H9 (cell line): Measurements from ENCODE around the gene RAB4B. TPM values are rescaled to one million over a fixed set of nuclear protein-coding genes. Genes with fewer than 3 reads are reported as not detected.

Experiments used
- DNase-seq: peaks from one replicate; pipeline ENCODE4 v3.0.0-alpha.2; 2017
- H2AFZ ChIP-seq: one replicate; pipeline ENCODE4 v1.6.1; 2013; ENCODE audit warnings: mild to moderate bottlenecking, low read length, control low read depth, moderate library complexity
- H2AK5ac ChIP-seq: 2 replicates; pipeline ENCODE4 v1.6.1; 2013; ENCODE audit warnings: low read length, control low read depth, mixed read lengths; ENCODE audit not compliant: insufficient read length
- H2BK120ac ChIP-seq: one replicate; pipeline ENCODE4 v1.6.1; 2013; ENCODE audit warnings: low read depth, mild to moderate bottlenecking, low read length, control low read depth, inconsistent platforms; ENCODE audit not compliant: poor library complexity, severe bottlenecking
- H2BK12ac ChIP-seq: 2 replicates; pipeline ENCODE4 v1.6.1; 2013; ENCODE audit warnings: low read length, control low read depth, mixed read lengths, low read depth; ENCODE audit not compliant: insufficient read length
- H2BK15ac ChIP-seq: 2 replicates; pipeline ENCODE4 v1.6.1; 2013; ENCODE audit warnings: low read depth, low read length, control low read depth
- H2BK20ac ChIP-seq: one replicate; pipeline ENCODE4 v1.6.1; 2013; ENCODE audit warnings: low read depth, mild to moderate bottlenecking, low read length, control low read depth, inconsistent platforms; ENCODE audit not compliant: poor library complexity, severe bottlenecking
- H2BK5ac ChIP-seq: 2 replicates; pipeline ENCODE4 v1.6.1; 2013; ENCODE audit warnings: low read length, control low read depth, mixed read lengths; ENCODE audit not compliant: insufficient read length
- H3K14ac ChIP-seq: 2 replicates; pipeline ENCODE4 v1.6.1; 2013; ENCODE audit warnings: low read length, control low read depth; ENCODE audit not compliant: insufficient read depth
- H3K18ac ChIP-seq: 2 replicates; pipeline ENCODE4 v1.6.1; 2013; ENCODE audit warnings: low read depth, mild to moderate bottlenecking, mixed read lengths, low read length, control low read depth; ENCODE audit not compliant: insufficient read length
- H3K23ac ChIP-seq: 2 replicates; pipeline ENCODE4 v1.6.1; 2013; ENCODE audit warnings: low read length, control low read depth, mixed read lengths, low read depth; ENCODE audit not compliant: insufficient read length
- H3K23me2 ChIP-seq: 2 replicates; pipeline ENCODE4 v1.6.1; 2013; ENCODE audit warnings: low read depth, mild to moderate bottlenecking, mixed read lengths, low read length, control low read depth; ENCODE audit not compliant: insufficient read length, poor library complexity, severe bottlenecking
- H3K27ac ChIP-seq: 2 replicates; pipeline ENCODE4 v1.5.1; 2013; ENCODE audit warnings: low read length, control low read depth, mixed read lengths, low read depth; ENCODE audit not compliant: insufficient read length
- H3K27me3 ChIP-seq: 2 replicates; pipeline ENCODE4 v1.6.1; 2013; ENCODE audit warnings: low read length, control low read depth, inconsistent platforms; ENCODE audit not compliant: insufficient read depth
- H3K4ac ChIP-seq: 2 replicates; pipeline ENCODE4 v1.6.1; 2013; ENCODE audit warnings: low read depth, mild to moderate bottlenecking, control low read depth, inconsistent platforms, low read length, moderate library complexity
- H3K4me1 ChIP-seq: 2 replicates; pipeline ENCODE4 v1.6.1; 2013; ENCODE audit warnings: low read length, control low read depth, inconsistent platforms; ENCODE audit not compliant: insufficient read depth
- H3K4me2 ChIP-seq: 2 replicates; pipeline ENCODE4 v1.6.1; 2013; ENCODE audit warnings: low read length, control low read depth, mixed read lengths; ENCODE audit not compliant: insufficient read length, insufficient read depth
- H3K56ac ChIP-seq: 2 replicates; pipeline ENCODE4 v1.6.1; 2013; ENCODE audit warnings: low read depth, mild to moderate bottlenecking, mixed read lengths, low read length, control low read depth; ENCODE audit not compliant: insufficient read length
- H3K79me1 ChIP-seq: 2 replicates; pipeline ENCODE4 v1.6.1; 2013; ENCODE audit warnings: low read depth, mild to moderate bottlenecking, moderate library complexity, low read length, control low read depth, inconsistent platforms; ENCODE audit not compliant: insufficient read depth, poor library complexity, severe bottlenecking
- H3K79me2 ChIP-seq: 2 replicates; pipeline ENCODE4 v1.6.1; 2013; ENCODE audit warnings: low read length, control low read depth, inconsistent platforms; ENCODE audit not compliant: insufficient read depth
- H3K9ac ChIP-seq: 2 replicates; pipeline ENCODE4 v1.6.1; 2013; ENCODE audit warnings: low read length, control low read depth, mixed read lengths; ENCODE audit not compliant: insufficient read length; ENCODE audit errors: extremely low read depth
- H3K9me3 ChIP-seq: one replicate; pipeline ENCODE4 v1.6.1; 2013; ENCODE audit warnings: low read depth, low read length, inconsistent platforms; ENCODE audit not compliant: control insufficient read depth
- H3T11ph ChIP-seq: one replicate; pipeline ENCODE4 v1.6.1; 2013; ENCODE audit warnings: mild to moderate bottlenecking, low read length, control low read depth, inconsistent platforms
- H4K20me1 ChIP-seq: one replicate; pipeline ENCODE4 v1.6.1; 2013; ENCODE audit not compliant: control insufficient read depth, insufficient read length, insufficient read depth
- H4K5ac ChIP-seq: 2 replicates; pipeline ENCODE4 v1.6.1; 2013; ENCODE audit warnings: low read depth, mild to moderate bottlenecking, mixed read lengths, low read length, control low read depth; ENCODE audit not compliant: insufficient read length
- H4K8ac ChIP-seq: replicated peaks from 2 replicates; pipeline ENCODE4 v1.6.1; 2013; ENCODE audit warnings: low read length, control low read depth, mixed read lengths, low read depth; ENCODE audit not compliant: insufficient read length
- H4K91ac ChIP-seq: 2 replicates; pipeline ENCODE4 v1.6.1; 2013; ENCODE audit warnings: low read depth, mild to moderate bottlenecking, moderate library complexity, mixed read lengths, low read length, control low read depth; ENCODE audit not compliant: insufficient read length
- H3K27ac Mint-ChIP-seq, 3 experiments: 2 replicates in 2 of 3; 3 replicates in 1 of 3; pipeline ENCODE4 v1.8.0; 2020 to 2021; ENCODE audit warnings: mixed read lengths in 3 of 3, mild to moderate bottlenecking in 1 of 3, moderate library complexity in 1 of 3
- H3K27me3 Mint-ChIP-seq: 2 replicates; pipeline ENCODE4 v1.8.0; 2021; ENCODE audit warnings: low read depth, mild to moderate bottlenecking, moderate library complexity, mixed read lengths
- H3K36me3 Mint-ChIP-seq, 3 experiments: 2 replicates in 2 of 3; 3 replicates in 1 of 3; pipeline ENCODE4 v1.8.0; 2020 to 2021; ENCODE audit warnings: low read depth in 3 of 3, mixed read lengths in 3 of 3; ENCODE audit not compliant: insufficient read depth in 1 of 3
- H3K4me1 Mint-ChIP-seq, 2 experiments: 2 replicates each; pipeline ENCODE4 v1.8.0; 2020; ENCODE audit warnings: mixed read lengths in 2 of 2
- H3K4me3 Mint-ChIP-seq, 2 experiments: 2 replicates in 1 of 2; 3 replicates in 1 of 2; pipeline ENCODE4 v1.8.0; 2020 to 2021; ENCODE audit warnings: mild to moderate bottlenecking in 2 of 2, mixed read lengths in 2 of 2, moderate library complexity in 1 of 2
- H3K9me3 Mint-ChIP-seq, 2 experiments: 2 replicates in 1 of 2; 3 replicates in 1 of 2; pipeline ENCODE4 v1.8.0; 2020; ENCODE audit warnings: mild to moderate bottlenecking in 2 of 2, mixed read lengths in 2 of 2, moderate library complexity in 1 of 2
- CTCF ChIP-seq: fragments of 200-600 bp; sonication (generic); conservative IDR thresholded peaks from 3 replicates; pipeline ENCODE4 v1.8.0; 2021; ENCODE audit warnings: antibody characterized with exemption, mild to moderate bottlenecking
- WGBS: extraction: QIAGEN DNeasy Blood & Tissue Kit; methylation state at CpG from one replicate; pipeline ENCODE4 v1.1.7; 2013; ENCODE audit warnings: missing lambda C conversion rate, low lambda C conversion rate, mixed read lengths; ENCODE audit not compliant: insufficient read length; ENCODE audit errors: extremely low coverage; 5-methylcytosine and 5-hydroxymethylcytosine counted together
- total RNA-seq: library from RNA; stranded (reverse); gene quantifications from 2 replicates; pipeline ENCODE4 v1.2.1, GENCODE V29; 2021

RAB4B gene
- total RNA-seq, 1 experiment from 2014 or later = 26.8 TPM

- H3K4me1 ChIP-seq = no peaks in the 10 kb centered on the region; the same call in 1 of the 2 replicates
- H2BK120ac ChIP-seq = no peak overlapping the region
- H3K23ac ChIP-seq = no peak overlapping the region
- H2BK12ac ChIP-seq = no peak overlapping the region
- no peaks in the 10 kb centered on the region for H3K9me3 ChIP-seq
- H3K23me2 ChIP-seq = peaks cover 5% of the 10 kb centered on the region
- H3K79me2 ChIP-seq = peaks cover 40% of the 10 kb centered on the region; the same call in 1 of the 2 replicates
- Mint-ChIP-seq H3K27ac (peak overlapping the region; percentile 4 to 89 (median 68); a peak in 6 of 7 replicates), H3K4me3 (peak overlapping the region; percentile 46 to 66), H3K27me3 (no peaks in the 10 kb centered on the region; the same call in none of the 2 replicates), H3K36me3 (peaks cover 58 to 79% (median 69%) of the 10 kb centered on the region in 3 experiments), H3K4me1 (peaks cover 22 to 31% of the 10 kb centered on the region in 2 experiments), H3K9me3 (peaks cover 0 to 3% of the 10 kb centered on the region in 2 experiments; a peak in 1 of 5 replicates)
- no peak overlapping the region for H3T11ph ChIP-seq
- no peak overlapping the region for H2AK5ac ChIP-seq
- no peak overlapping the region for H3K27ac ChIP-seq
- H3K9ac ChIP-seq = peak overlapping the region; percentile 3
- no peak overlapping the region for H3K18ac ChIP-seq
- DNase-seq = no peak
- H4K91ac ChIP-seq = no peak overlapping the region
- peaks cover 3% of the 10 kb centered on the region for H4K20me1 ChIP-seq
- H2BK5ac ChIP-seq = no peak overlapping the region
- H2AFZ ChIP-seq = no peak overlapping the region
- H2BK20ac ChIP-seq = no peak overlapping the region
- H3K4me2 ChIP-seq = peak overlapping the region; percentile 0
- no peak overlapping the region for H3K4ac ChIP-seq
- H3K14ac ChIP-seq = no peak overlapping the region
- H2BK15ac ChIP-seq = no peak overlapping the region
- no peak overlapping the region for H3K56ac ChIP-seq
- H4K5ac ChIP-seq = no peak overlapping the region
- H4K8ac ChIP-seq = no peak overlapping the region
- TF ChIP-seq CTCF = no peak
- no peaks in the 10 kb centered on the region; the same call in 1 of the 2 replicates for H3K27me3 ChIP-seq
- peaks cover 17% of the 10 kb centered on the region for H3K79me1 ChIP-seq
- no CpG with 5 or more reads among the region's 9 CpGs for WGBS
Observed at GRCh38 chr19:40754611-40755247, 23.3 kb upstream of the RAB4B start.
